Tibial nerve (tissue), 3 donors: ENCODE results near the gene IGFL4.

ENCODE experiments used
- POLR2A ChIP-seq, 2 donors: fragments of 450-650 bp; IDR thresholded peaks; one replicate each; pipeline ENCODE4 v1.6.1; 2017; ENCODE audit warnings: antibody characterized with exemption in 2 of 2, mild to moderate bottlenecking in 2 of 2, moderate library complexity in 2 of 2
- TF ChIP-seq, protein P1 (sequence below), 5 experiments: fragments of 200-600 bp in 3 of 5; fragments of 450-650 bp in 2 of 5; sonication (generic) in 3 of 5; IDR thresholded peaks; one replicate each; pipeline ENCODE4 v1.5.1; 2016 to 2019; ENCODE audit warnings: antibody characterized with exemption in 5 of 5, mild to moderate bottlenecking in 3 of 5, moderate library complexity in 2 of 5

- TF ChIP-seq, protein P1, sequence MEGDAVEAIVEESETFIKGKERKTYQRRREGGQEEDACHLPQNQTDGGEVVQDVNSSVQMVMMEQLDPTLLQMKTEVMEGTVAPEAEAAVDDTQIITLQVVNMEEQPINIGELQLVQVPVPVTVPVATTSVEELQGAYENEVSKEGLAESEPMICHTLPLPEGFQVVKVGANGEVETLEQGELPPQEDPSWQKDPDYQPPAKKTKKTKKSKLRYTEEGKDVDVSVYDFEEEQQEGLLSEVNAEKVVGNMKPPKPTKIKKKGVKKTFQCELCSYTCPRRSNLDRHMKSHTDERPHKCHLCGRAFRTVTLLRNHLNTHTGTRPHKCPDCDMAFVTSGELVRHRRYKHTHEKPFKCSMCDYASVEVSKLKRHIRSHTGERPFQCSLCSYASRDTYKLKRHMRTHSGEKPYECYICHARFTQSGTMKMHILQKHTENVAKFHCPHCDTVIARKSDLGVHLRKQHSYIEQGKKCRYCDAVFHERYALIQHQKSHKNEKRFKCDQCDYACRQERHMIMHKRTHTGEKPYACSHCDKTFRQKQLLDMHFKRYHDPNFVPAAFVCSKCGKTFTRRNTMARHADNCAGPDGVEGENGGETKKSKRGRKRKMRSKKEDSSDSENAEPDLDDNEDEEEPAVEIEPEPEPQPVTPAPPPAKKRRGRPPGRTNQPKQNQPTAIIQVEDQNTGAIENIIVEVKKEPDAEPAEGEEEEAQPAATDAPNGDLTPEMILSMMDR (IDR thresholded peaks at IDR 0.05), result no peak
- TF ChIP-seq POLR2A (IDR thresholded peaks at IDR 0.05), result no peak
Measured at GRCh38 chr19:45996933-45997332, 43.9 kb downstream of the IGFL4 start.
